Astrocyte (in vitro differentiated cells and primary cell): ENCODE data around the gene ABHD15.

Source experiments
- CTCF ChIP-seq: IDR thresholded peaks from 2 replicates; pipeline ENCODE4 v1.5.1; 2011; ENCODE audit warnings: low read depth, mild to moderate bottlenecking, inconsistent platforms, low read length, moderate library complexity; ENCODE audit not compliant: insufficient read depth
- EZH2 ChIP-seq: IDR thresholded peaks from 2 replicates; pipeline ENCODE4 v1.6.1; 2012; ENCODE audit warnings: mild to moderate bottlenecking, low read length, inconsistent platforms; ENCODE audit not compliant: insufficient read depth

- TF ChIP-seq CTCF (no peak), EZH2 (no peak)
Measured at GRCh38 chr17:29561554-29562517, 5.0 kb downstream of the ABHD15 start.
